Neural progenitor cell (in vitro differentiated cells): ENCODE measurements around the gene C9orf50. TPM values are rescaled to one million over a fixed set of nuclear protein-coding genes. Genes with fewer than 3 reads are reported as not detected.

Experiments used
- DNase-seq: peaks from one replicate; pipeline ENCODE4 v3.0.0-alpha.2; 2016; ENCODE audit warnings: low spot score
- H2AFZ ChIP-seq: fragments of 200-600 bp; sonication (generic); replicated peaks from 2 replicates; pipeline ENCODE4 v1.6.1; 2016; ENCODE audit warnings: antibody characterized with exemption
- H3F3A ChIP-seq: fragments of 200-600 bp; sonication (generic); 2 replicates; pipeline ENCODE4 v1.6.1; 2016; ENCODE audit warnings: antibody characterized with exemption, low read depth
- H3K27ac ChIP-seq: fragments of 200-600 bp; sonication (generic); 2 replicates; pipeline ENCODE4 v1.5.1; 2016; ENCODE audit warnings: mild to moderate bottlenecking
- H3K27me3 ChIP-seq: fragments of 200-600 bp; sonication (generic); 2 replicates; pipeline ENCODE4 v1.6.1; 2016; ENCODE audit warnings: mild to moderate bottlenecking, moderate library complexity
- H3K36me3 ChIP-seq: fragments of 200-600 bp; sonication (generic); 2 replicates; pipeline ENCODE4 v1.5.1; 2016
- H3K4me1 ChIP-seq: fragments of 200-600 bp; sonication (generic); 2 replicates; pipeline ENCODE4 v1.6.1; 2016; ENCODE audit warnings: mixed run types
- H3K4me2 ChIP-seq: fragments of 200-600 bp; sonication (generic); 2 replicates; pipeline ENCODE4 v1.6.1; 2016
- H3K4me3 ChIP-seq: fragments of 200-600 bp; sonication (generic); 2 replicates; pipeline ENCODE4 v1.5.1; 2016
- H3K79me2 ChIP-seq: fragments of 200-600 bp; sonication (generic); 2 replicates; pipeline ENCODE4 v1.6.1; 2016; ENCODE audit warnings: low read depth
- H3K9ac ChIP-seq: fragments of 200-600 bp; sonication (generic); 2 replicates; pipeline ENCODE4 v1.6.1; 2016
- H3K9me3 ChIP-seq: fragments of 200-600 bp; sonication (generic); 2 replicates; pipeline ENCODE4 v1.5.1; 2016; ENCODE audit warnings: low read depth
- H4K20me1 ChIP-seq: fragments of 200-600 bp; sonication (generic); 2 replicates; pipeline ENCODE4 v1.6.1; 2016; ENCODE audit warnings: low read depth
- H3K27ac Mint-ChIP-seq: 3 replicates; pipeline ENCODE4 v1.8.0; 2021; ENCODE audit warnings: mixed read lengths
- H3K27me3 Mint-ChIP-seq: 2 replicates; pipeline ENCODE4 v1.8.0; 2022; ENCODE audit warnings: low read depth, mild to moderate bottlenecking, inconsistent platforms, moderate library complexity, mixed read lengths; ENCODE audit not compliant: insufficient read depth
- H3K36me3 Mint-ChIP-seq: 3 replicates; pipeline ENCODE4 v1.8.0; 2021; ENCODE audit warnings: mixed read lengths
- H3K4me1 Mint-ChIP-seq: 3 replicates; pipeline ENCODE4 v1.8.0; 2021; ENCODE audit warnings: mixed read lengths
- H3K4me3 Mint-ChIP-seq: 3 replicates; pipeline ENCODE4 v1.8.0; 2021; ENCODE audit warnings: mild to moderate bottlenecking, moderate library complexity, mixed read lengths
- H3K9me3 Mint-ChIP-seq: 3 replicates; pipeline ENCODE4 v1.8.0; 2020; ENCODE audit warnings: mixed read lengths
- EZH2 ChIP-seq: fragments of 200-600 bp; sonication (generic); IDR thresholded peaks from 2 replicates; pipeline ENCODE4 v1.6.1; 2017; ENCODE audit warnings: antibody characterized with exemption, mild to moderate bottlenecking, moderate library complexity
- EZH2phosphoT487 ChIP-seq: fragments of 200-600 bp; sonication (generic); IDR thresholded peaks from 2 replicates; pipeline ENCODE4 v1.6.1; 2017; ENCODE audit warnings: antibody characterized with exemption
- total RNA-seq: library from RNA; depleted of rRNA; stranded (reverse); fragments of >200 nt; gene quantifications from 2 replicates; pipeline ENCODE4 v1.2.3, GENCODE V29; 2015; ENCODE audit warnings: low replicate concordance
- TF ChIP-seq, protein P1 (sequence below): fragments of 200-600 bp; sonication (generic); IDR thresholded peaks from 2 replicates; pipeline ENCODE4 v1.5.1; 2017; ENCODE audit warnings: antibody characterized with exemption, mild to moderate bottlenecking

Gene C9orf50
- total RNA-seq, 1 donor from 2014 or later = not detected

DNA sequence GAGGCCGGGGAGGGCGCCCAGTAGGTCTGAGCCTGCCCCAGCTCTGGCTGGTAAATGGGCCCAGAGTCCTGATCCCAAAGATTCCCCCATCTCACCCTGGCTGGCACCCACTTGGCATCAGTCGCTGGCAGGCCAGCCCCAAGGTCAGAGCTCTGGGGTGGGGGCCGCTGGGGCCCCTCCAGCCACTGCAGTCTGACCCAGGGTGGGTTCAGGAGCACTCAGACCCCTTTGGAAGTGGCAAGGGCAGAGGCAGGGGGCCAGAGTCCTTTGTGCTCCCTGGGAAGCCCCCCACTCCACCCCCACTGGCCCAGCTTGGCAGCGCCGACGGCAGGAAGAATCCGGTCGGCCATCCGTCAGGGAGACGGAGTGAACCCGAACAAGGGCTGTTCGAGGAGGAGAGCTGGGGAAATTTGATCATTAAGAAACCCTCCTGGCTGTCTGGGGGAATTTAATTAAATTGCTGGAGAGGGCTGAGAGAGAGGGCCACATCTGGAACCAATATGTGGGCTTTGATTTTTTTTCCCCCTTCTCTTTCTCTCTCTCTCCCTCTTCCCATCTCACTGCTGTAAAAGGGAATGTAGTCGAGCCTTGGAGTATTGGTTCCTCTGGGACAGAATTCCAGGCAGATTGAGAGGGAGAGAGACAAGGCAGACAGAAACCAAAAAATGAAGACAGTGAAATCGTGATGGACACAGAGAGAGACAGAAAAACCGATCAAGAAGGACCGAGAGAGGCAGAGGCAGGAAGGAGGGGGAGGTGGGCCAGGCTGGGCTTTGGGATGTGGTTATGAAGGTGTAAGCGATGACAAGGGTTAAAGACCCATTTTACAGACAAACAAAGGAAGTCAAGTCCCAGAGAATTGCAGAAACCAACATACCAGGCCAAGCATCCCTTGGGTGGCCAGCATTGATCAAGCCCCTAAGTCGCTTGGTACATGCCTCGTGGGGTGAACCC, 29.1 kb upstream of the C9orf50 start:
- H3K27ac Mint-ChIP-seq = peak overlapping the region; percentile 65
- Histone ChIP-seq H4K20me1 (no peaks in the 10 kb centered on the region), H3K9ac (no peak overlapping the region), H2AFZ (no peak overlapping the region), H3K4me2 (no peak overlapping the region), H3K27me3 (no peaks in the 10 kb centered on the region), H3K4me1 (no peaks in the 10 kb centered on the region), H3F3A (peaks cover 6% of the 10 kb centered on the region), H3K4me3 (no peak overlapping the region), H3K36me3 (no peaks in the 10 kb centered on the region), H3K9me3 (no peaks in the 10 kb centered on the region), H3K27ac (no peak overlapping the region), H3K79me2 (no peaks in the 10 kb centered on the region)
- no peaks in the 10 kb centered on the region for H3K9me3 Mint-ChIP-seq
- no peak for DNase-seq
- H3K4me3 Mint-ChIP-seq = no peak overlapping the region
- TF ChIP-seq EZH2phosphoT487 (no peak), EZH2 (no peak)
- TF ChIP-seq, protein P1, sequence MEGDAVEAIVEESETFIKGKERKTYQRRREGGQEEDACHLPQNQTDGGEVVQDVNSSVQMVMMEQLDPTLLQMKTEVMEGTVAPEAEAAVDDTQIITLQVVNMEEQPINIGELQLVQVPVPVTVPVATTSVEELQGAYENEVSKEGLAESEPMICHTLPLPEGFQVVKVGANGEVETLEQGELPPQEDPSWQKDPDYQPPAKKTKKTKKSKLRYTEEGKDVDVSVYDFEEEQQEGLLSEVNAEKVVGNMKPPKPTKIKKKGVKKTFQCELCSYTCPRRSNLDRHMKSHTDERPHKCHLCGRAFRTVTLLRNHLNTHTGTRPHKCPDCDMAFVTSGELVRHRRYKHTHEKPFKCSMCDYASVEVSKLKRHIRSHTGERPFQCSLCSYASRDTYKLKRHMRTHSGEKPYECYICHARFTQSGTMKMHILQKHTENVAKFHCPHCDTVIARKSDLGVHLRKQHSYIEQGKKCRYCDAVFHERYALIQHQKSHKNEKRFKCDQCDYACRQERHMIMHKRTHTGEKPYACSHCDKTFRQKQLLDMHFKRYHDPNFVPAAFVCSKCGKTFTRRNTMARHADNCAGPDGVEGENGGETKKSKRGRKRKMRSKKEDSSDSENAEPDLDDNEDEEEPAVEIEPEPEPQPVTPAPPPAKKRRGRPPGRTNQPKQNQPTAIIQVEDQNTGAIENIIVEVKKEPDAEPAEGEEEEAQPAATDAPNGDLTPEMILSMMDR = no peak
- H3K27me3 Mint-ChIP-seq = peaks cover 8% of the 10 kb centered on the region
- peaks cover 16% of the 10 kb centered on the region for H3K4me1 Mint-ChIP-seq
- no peaks in the 10 kb centered on the region for H3K36me3 Mint-ChIP-seq

GRCh38 chr9:129648764-129649115, 27.8 kb upstream of the C9orf50 start:
- H3K9ac ChIP-seq = no peak overlapping the region
- no peak overlapping the region for H3K4me3 ChIP-seq
- no peaks in the 10 kb centered on the region for H3K9me3 ChIP-seq
- H3K4me1 Mint-ChIP-seq = peaks cover 9% of the 10 kb centered on the region
- H3K27ac ChIP-seq = no peak overlapping the region
- no peak for DNase-seq
- no peaks in the 10 kb centered on the region for H3K79me2 ChIP-seq
- peaks cover 8% of the 10 kb centered on the region for H3K27me3 Mint-ChIP-seq
- H3K4me2 ChIP-seq = no peak overlapping the region
- no peaks in the 10 kb centered on the region for H3F3A ChIP-seq
- H3K27me3 ChIP-seq = no peaks in the 10 kb centered on the region
- no peaks in the 10 kb centered on the region for H3K9me3 Mint-ChIP-seq
- H3K4me3 Mint-ChIP-seq = no peak overlapping the region
- H3K4me1 ChIP-seq = no peaks in the 10 kb centered on the region
- no peaks in the 10 kb centered on the region for H3K36me3 Mint-ChIP-seq
- H4K20me1 ChIP-seq = no peaks in the 10 kb centered on the region
- H3K36me3 ChIP-seq = no peaks in the 10 kb centered on the region
- H3K27ac Mint-ChIP-seq = no peak overlapping the region
- no peak overlapping the region for H2AFZ ChIP-seq
- TF ChIP-seq, protein P1 = no peak
- TF ChIP-seq EZH2phosphoT487 (no peak), EZH2 (no peak)

- Histone ChIP-seq H3K9ac (no peak overlapping the region), H4K20me1 (no peaks in the 10 kb centered on the region), H3K4me2 (no peak overlapping the region), H3F3A (no peaks in the 10 kb centered on the region), H3K4me3 (no peak overlapping the region), H3K27me3 (no peaks in the 10 kb centered on the region), H3K9me3 (no peaks in the 10 kb centered on the region), H3K36me3 (no peaks in the 10 kb centered on the region), H3K4me1 (no peaks in the 10 kb centered on the region), H2AFZ (no peak overlapping the region), H3K79me2 (no peaks in the 10 kb centered on the region), H3K27ac (no peak overlapping the region)
- Mint-ChIP-seq H3K27ac (no peak overlapping the region), H3K36me3 (no peaks in the 10 kb centered on the region), H3K4me1 (peaks cover 6% of the 10 kb centered on the region), H3K4me3 (peak overlapping the region; percentile 17), H3K9me3 (no peaks in the 10 kb centered on the region), H3K27me3 (peaks cover 8% of the 10 kb centered on the region)
- TF ChIP-seq EZH2 (no peak), EZH2phosphoT487 (no peak)
- TF ChIP-seq, protein P1 = no peak
- DNase-seq = no peak
Measured at GRCh38 chr9:129648092-129648763, 27.3 kb upstream of the C9orf50 start.
